Measurements from ENCODE around the gene ATP10D. TPM values are rescaled to one million over a fixed set of nuclear protein-coding genes. Genes with fewer than 3 reads are reported as not detected.

ATP10D gene
- polyA plus RNA-seq, 1 of the 3 experiments (the other 2 are of a cell fraction) = 7.9 TPM

- Histone ChIP-seq H3K4me3 (ENCODE audit: low read depth in 2 of 2, low read length in 1 of 2) (no peak overlapping the region), H3K27ac (ENCODE audit: low read depth in 2 of 2, low read length in 1 of 2) (no peak overlapping the region), H3K4me1 (ENCODE audit: control insufficient read depth in 1 of 2, insufficient read depth in 2 of 2, low read depth in 1 of 2, low read length in 1 of 2) (peaks cover 0 to 8% of the 10 kb centered on the region in 2 experiments; a peak in 2 of 4 replicates), H3K9me2 (no peaks in the 10 kb centered on the region), H3F3A (replicated peaks; ENCODE audit: insufficient read depth) (peaks cover 4% of the 10 kb centered on the region), H3K9me3 (no peaks in the 10 kb centered on the region), H4K20me1 (ENCODE audit: insufficient read depth) (no peaks in the 10 kb centered on the region), H3K79me2 (ENCODE audit: insufficient read depth) (no peaks in the 10 kb centered on the region), H3K27me3 (ENCODE audit: insufficient read depth) (no peaks in the 10 kb centered on the region), H2AFZ (ENCODE audit: low read depth) (no peak overlapping the region), H3K36me3 (replicated peaks in 1 of 2; ENCODE audit: control insufficient read depth in 1 of 2, insufficient read depth in 2 of 2, low read length in 1 of 2) (no peaks in the 10 kb centered on the region), H3K9ac (no peak overlapping the region), H3K4me2 (no peak overlapping the region)
- POLR2A ChIA-PET = no interaction called here
- CTCF ChIA-PET = no interaction called here
- DNase-seq = no peak
- TF ChIP-seq ELF1 (IDR thresholded peaks at IDR 0.05) (no peak), EP300 (IDR thresholded peaks at IDR 0.05; ENCODE audit: borderline replicate concordance in 1 of 2, low read depth in 1 of 2, low read length in 1 of 2) (no peak), USF2 (IDR thresholded peaks at IDR 0.05; ENCODE audit: borderline replicate concordance, low read depth, low read length) (no peak), TCF12 (IDR thresholded peaks at IDR 0.05) (no peak), MXI1 (IDR thresholded peaks at IDR 0.05; ENCODE audit: low read depth, low read length) (no peak), ZBTB33 (IDR thresholded peaks at IDR 0.05; ENCODE audit: borderline replicate concordance, low read depth) (no peak), RCOR1 (IDR thresholded peaks at IDR 0.05; ENCODE audit: low read length) (no peak), FOXJ3 (CRISPR knock-in tag; IDR thresholded peaks at IDR 0.05) (no peak), USF1 (IDR thresholded peaks at IDR 0.05; ENCODE audit: borderline replicate concordance, low read depth) (no peak), SMC3 (IDR thresholded peaks at IDR 0.05; ENCODE audit: low read depth, low read length) (no peak), TEAD4 (IDR thresholded peaks at IDR 0.05; ENCODE audit: borderline replicate concordance, insufficient read depth) (no peak), POLR2AphosphoS5 (IDR thresholded peaks at IDR 0.05; ENCODE audit: low read depth, low read length) (no peak), FOXM1 (IDR thresholded peaks at IDR 0.05; ENCODE audit: low read depth) (no peak), RXRA (IDR thresholded peaks at IDR 0.05; ENCODE audit: borderline replicate concordance, low read depth) (no peak)
- WGBS (ENCODE audit: low lambda C conversion rate) = 83% methylated on average over 4 of the region's 4 CpGs
These were observed 10.3 kb upstream of the ATP10D start for GRCh38 chr4:47474799-47475198.

GRCh38 chr4:47475411-47475810 lies 9.7 kb upstream of the ATP10D start:
- H4K20me1 ChIP-seq (ENCODE audit: insufficient read depth) = no peaks in the 10 kb centered on the region
- POLR2A ChIA-PET = no interaction called here
- 92% methylated on average over 1 of the region's 1 CpG for WGBS (ENCODE audit: low lambda C conversion rate)

More at GRCh38 chr4:47475411-47475810, 9.7 kb upstream of the ATP10D start:
- H2AFZ ChIP-seq (ENCODE audit: low read depth) = no peak overlapping the region
- H3K4me2 ChIP-seq = no peak overlapping the region
- H3K9me3 ChIP-seq = no peaks in the 10 kb centered on the region
- no peak overlapping the region for H3K4me3 ChIP-seq (ENCODE audit: low read depth in 2 of 2, low read length in 1 of 2)
- no peaks in the 10 kb centered on the region for H3K9me2 ChIP-seq
- no peak for DNase-seq
- peaks cover 0 to 5% of the 10 kb centered on the region in 2 experiments; a peak in 1 of 4 replicates for H3K4me1 ChIP-seq (ENCODE audit: control insufficient read depth in 1 of 2, insufficient read depth in 2 of 2, low read depth in 1 of 2, low read length in 1 of 2)
- no peaks in the 10 kb centered on the region for H3K79me2 ChIP-seq (ENCODE audit: insufficient read depth)
- H3F3A ChIP-seq (replicated peaks; ENCODE audit: insufficient read depth) = peaks cover 1% of the 10 kb centered on the region
- no peaks in the 10 kb centered on the region for H3K27me3 ChIP-seq (ENCODE audit: insufficient read depth)
- TF ChIP-seq USF1 (IDR thresholded peaks at IDR 0.05; ENCODE audit: borderline replicate concordance, low read depth) (no peak), FOXM1 (IDR thresholded peaks at IDR 0.05; ENCODE audit: low read depth) (no peak), SMC3 (IDR thresholded peaks at IDR 0.05; ENCODE audit: low read depth, low read length) (no peak), TAF1 (IDR thresholded peaks at IDR 0.05; ENCODE audit: borderline replicate concordance, low read depth, low read length) (no peak), FOXJ3 (CRISPR knock-in tag; IDR thresholded peaks at IDR 0.05) (no peak), GATA2 (CRISPR knock-in tag; IDR thresholded peaks at IDR 0.05) (no peak), MAX (IDR thresholded peaks at IDR 0.05; ENCODE audit: low read depth) (no peak), RXRA (IDR thresholded peaks at IDR 0.05; ENCODE audit: borderline replicate concordance, low read depth) (no peak), NRF1 (IDR thresholded peaks at IDR 0.05; ENCODE audit: low read depth, low read length) (no peak)
- H3K27ac ChIP-seq (ENCODE audit: low read depth in 2 of 2, low read length in 1 of 2) = no peak overlapping the region
- H3K9ac ChIP-seq = no peak overlapping the region
- H3K36me3 ChIP-seq (replicated peaks in 1 of 2; ENCODE audit: control insufficient read depth in 1 of 2, insufficient read depth in 2 of 2, low read length in 1 of 2) = no peaks in the 10 kb centered on the region
- CTCF ChIA-PET = no interaction called here
